Breast epithelium (tissue), 4 donors: Measurements from ENCODE around the gene MYO1D. TPM values are rescaled to one million over a fixed set of nuclear protein-coding genes. Genes with fewer than 3 reads are reported as not detected.

Experiments
- DNase-seq, 2 donors: peaks; one replicate each; pipeline ENCODE4 v3.0.0-alpha.2; 2019; ENCODE audit warnings: low spot score in 2 of 2
- H3K27ac ChIP-seq, 2 donors: fragments of 200-600 bp; sonication (generic) in 1 of 2; one replicate each; pipeline ENCODE4 v1.5.1; 2016 to 2019; ENCODE audit warnings: mild to moderate bottlenecking in 1 of 2
- H3K27me3 ChIP-seq, 2 donors: fragments of 200-600 bp; sonication (generic) in 1 of 2; one replicate each; pipeline versions ENCODE4 v1.5.1 to v1.6.0; 2017 to 2019; ENCODE audit warnings: control low read depth in 1 of 2, mild to moderate bottlenecking in 1 of 2
- H3K36me3 ChIP-seq: fragments of 200-600 bp; one replicate; pipeline ENCODE4 v1.5.1; 2019
- H3K4me1 ChIP-seq, 2 donors: fragments of 200-600 bp; sonication (generic); one replicate each; pipeline ENCODE4 v1.5.1; 2016 to 2019; ENCODE audit warnings: control low read depth in 1 of 2
- H3K4me3 ChIP-seq, 3 donors: fragments of 200-600 bp; sonication (generic); 1 replicate in 2 of 3; 2 replicates in 1 of 3; pipeline ENCODE4 v1.5.1; 2016 to 2019; ENCODE audit warnings: mild to moderate bottlenecking in 3 of 3, moderate library complexity in 2 of 3
- H3K9me3 ChIP-seq, 2 donors: fragments of 200-600 bp; sonication (generic) in 1 of 2; one replicate each; pipeline ENCODE4 v1.5.1; 2016 to 2019; ENCODE audit warnings: control low read depth in 1 of 2
- POLR2A ChIP-seq: fragments of 450-650 bp; IDR thresholded peaks from one replicate; pipeline ENCODE4 v1.6.1; 2016; ENCODE audit warnings: antibody characterized with exemption, mild to moderate bottlenecking, moderate library complexity
- POLR2AphosphoS5 ChIP-seq, 3 donors: sonication (generic); formaldehyde crosslinking; IDR thresholded peaks; one replicate each; pipeline ENCODE4 v1.6.1; 2017; ENCODE audit warnings: antibody characterized with exemption in 3 of 3
- intact Hi-C: fragments of 100-400 bp; cut with DNase I; formaldehyde crosslinking; loops from one replicate; pipeline ENCODE4 v1.15.1; 2023; ENCODE audit warnings: low total_unique reads
- total RNA-seq, 3 donors: library from RNA; depleted of rRNA; stranded (reverse); fragments of >200 nt; gene quantifications; one replicate each; pipeline ENCODE4 v1.1.0, GENCODE V29; 2016
- TF ChIP-seq, protein P1 (sequence below), 3 donors: fragments of 450-650 bp; IDR thresholded peaks; one replicate each; pipeline ENCODE4 v1.5.1; 2016 to 2017; ENCODE audit warnings: antibody characterized with exemption in 3 of 3, mild to moderate bottlenecking in 3 of 3, moderate library complexity in 3 of 3

The MYO1D gene
- total RNA-seq, 3 donors from 2014 or later, result 54.4 to 114 (median 76.7) TPM

GRCh38 chr17:32608267-32608666 lies 268.7 kb downstream of the MYO1D start:
- Histone ChIP-seq H3K27me3 (no peaks in the 10 kb centered on the region), H3K27ac (no peak overlapping the region), H3K4me1 (no peaks in the 10 kb centered on the region), H3K36me3 (no peaks in the 10 kb centered on the region), H3K4me3 (no peak overlapping the region), H3K9me3 (no peaks in the 10 kb centered on the region)
- no peak for DNase-seq
- intact Hi-C loops, result no loop called here
- TF ChIP-seq POLR2AphosphoS5 (IDR thresholded peaks at IDR 0.05) (no peak), POLR2A (no peak)
- TF ChIP-seq, protein P1, sequence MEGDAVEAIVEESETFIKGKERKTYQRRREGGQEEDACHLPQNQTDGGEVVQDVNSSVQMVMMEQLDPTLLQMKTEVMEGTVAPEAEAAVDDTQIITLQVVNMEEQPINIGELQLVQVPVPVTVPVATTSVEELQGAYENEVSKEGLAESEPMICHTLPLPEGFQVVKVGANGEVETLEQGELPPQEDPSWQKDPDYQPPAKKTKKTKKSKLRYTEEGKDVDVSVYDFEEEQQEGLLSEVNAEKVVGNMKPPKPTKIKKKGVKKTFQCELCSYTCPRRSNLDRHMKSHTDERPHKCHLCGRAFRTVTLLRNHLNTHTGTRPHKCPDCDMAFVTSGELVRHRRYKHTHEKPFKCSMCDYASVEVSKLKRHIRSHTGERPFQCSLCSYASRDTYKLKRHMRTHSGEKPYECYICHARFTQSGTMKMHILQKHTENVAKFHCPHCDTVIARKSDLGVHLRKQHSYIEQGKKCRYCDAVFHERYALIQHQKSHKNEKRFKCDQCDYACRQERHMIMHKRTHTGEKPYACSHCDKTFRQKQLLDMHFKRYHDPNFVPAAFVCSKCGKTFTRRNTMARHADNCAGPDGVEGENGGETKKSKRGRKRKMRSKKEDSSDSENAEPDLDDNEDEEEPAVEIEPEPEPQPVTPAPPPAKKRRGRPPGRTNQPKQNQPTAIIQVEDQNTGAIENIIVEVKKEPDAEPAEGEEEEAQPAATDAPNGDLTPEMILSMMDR (IDR thresholded peaks at IDR 0.05), result no peak

DNA sequence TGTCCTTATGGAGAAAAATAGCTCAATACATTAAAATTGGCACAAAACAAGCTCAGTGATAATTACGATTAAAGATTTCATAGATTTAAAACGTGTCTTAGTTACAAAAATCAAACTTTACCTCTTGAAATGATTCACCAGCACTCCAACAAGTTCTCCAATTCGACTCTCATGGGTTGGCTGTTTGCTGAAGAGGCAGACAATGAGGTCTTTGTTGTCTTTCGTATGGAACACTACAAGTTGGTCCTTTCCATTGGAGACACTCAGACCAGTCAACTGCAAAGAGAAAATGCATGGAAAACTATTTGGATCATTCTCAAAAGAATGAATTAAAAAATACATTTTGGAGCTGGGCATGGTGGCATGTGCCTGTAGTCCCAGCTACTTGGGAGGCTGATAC lies 272.0 kb downstream of the MYO1D start:
- Histone ChIP-seq H3K9me3 (no peaks in the 10 kb centered on the region), H3K4me1 (no peaks in the 10 kb centered on the region), H3K4me3 (no peak overlapping the region), H3K36me3 (no peaks in the 10 kb centered on the region), H3K27me3 (no peaks in the 10 kb centered on the region), H3K27ac (no peak overlapping the region)
- TF ChIP-seq, protein P1 (IDR thresholded peaks at IDR 0.05), result no peak
- TF ChIP-seq POLR2AphosphoS5 (IDR thresholded peaks at IDR 0.05), result no peak
- TF ChIP-seq POLR2A, result no peak
- no peak for DNase-seq
- intact Hi-C loops, result no loop called here

DNA sequence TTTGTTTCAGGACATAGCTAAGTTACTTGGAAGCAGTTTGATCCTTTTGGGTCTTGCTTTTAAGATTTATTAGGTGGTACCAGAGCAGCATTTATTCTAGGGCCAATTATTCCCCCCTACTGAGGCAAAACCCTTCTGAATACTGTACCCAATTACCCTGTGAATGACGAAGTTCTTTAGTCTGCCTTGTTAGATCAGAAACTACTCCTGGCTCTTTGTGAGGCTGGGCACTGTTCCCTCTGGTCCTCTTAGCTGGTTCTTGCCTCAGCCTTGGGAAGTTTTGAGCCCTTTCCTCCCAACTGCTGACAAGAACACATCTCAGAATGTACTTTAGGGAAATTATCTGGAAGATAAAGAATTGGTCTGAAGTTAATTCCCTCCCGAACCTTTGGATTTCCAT lies 274.5 kb downstream of the MYO1D start:
- DNase-seq, result no peak
- TF ChIP-seq, protein P1 (IDR thresholded peaks at IDR 0.05), result no peak
- no peak for TF ChIP-seq POLR2AphosphoS5 (IDR thresholded peaks at IDR 0.05)
- TF ChIP-seq POLR2A, result no peak
- Histone ChIP-seq H3K4me3 (no peak overlapping the region), H3K27ac (no peak overlapping the region), H3K4me1 (no peaks in the 10 kb centered on the region), H3K9me3 (no peaks in the 10 kb centered on the region), H3K36me3 (no peaks in the 10 kb centered on the region), H3K27me3 (no peaks in the 10 kb centered on the region)
- intact Hi-C loops, result no loop called here

DNA sequence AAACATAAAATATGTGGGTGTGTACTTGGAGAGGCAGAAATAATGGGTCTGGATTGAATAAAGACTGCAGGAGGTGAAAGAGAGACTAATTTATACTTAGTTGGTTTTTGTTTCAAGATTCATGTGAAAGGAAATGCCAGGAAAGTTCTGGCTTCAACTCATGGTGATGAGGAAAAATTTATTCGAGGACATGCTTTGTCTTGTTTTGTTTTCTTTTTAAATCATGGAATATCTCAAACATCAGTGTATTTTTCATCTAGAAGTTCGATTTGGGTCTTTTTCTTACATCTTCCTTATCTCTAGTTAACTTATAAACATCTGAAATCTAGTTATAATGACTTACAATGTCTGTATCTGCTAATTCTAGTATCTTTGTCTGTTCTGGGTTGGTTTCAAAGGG lies 275.1 kb downstream of the MYO1D start:
- no peaks in the 10 kb centered on the region for H3K27me3 ChIP-seq
- intact Hi-C loops, result no loop called here
- DNase-seq, result no peak
- H3K9me3 ChIP-seq, result no peaks in the 10 kb centered on the region
- no peaks in the 10 kb centered on the region for H3K36me3 ChIP-seq
- no peak overlapping the region for H3K27ac ChIP-seq
- TF ChIP-seq, protein P1 (IDR thresholded peaks at IDR 0.05), result no peak
- TF ChIP-seq POLR2A, result no peak
- no peak for TF ChIP-seq POLR2AphosphoS5 (IDR thresholded peaks at IDR 0.05)
- H3K4me1 ChIP-seq, result no peaks in the 10 kb centered on the region
- no peak overlapping the region for H3K4me3 ChIP-seq

DNA sequence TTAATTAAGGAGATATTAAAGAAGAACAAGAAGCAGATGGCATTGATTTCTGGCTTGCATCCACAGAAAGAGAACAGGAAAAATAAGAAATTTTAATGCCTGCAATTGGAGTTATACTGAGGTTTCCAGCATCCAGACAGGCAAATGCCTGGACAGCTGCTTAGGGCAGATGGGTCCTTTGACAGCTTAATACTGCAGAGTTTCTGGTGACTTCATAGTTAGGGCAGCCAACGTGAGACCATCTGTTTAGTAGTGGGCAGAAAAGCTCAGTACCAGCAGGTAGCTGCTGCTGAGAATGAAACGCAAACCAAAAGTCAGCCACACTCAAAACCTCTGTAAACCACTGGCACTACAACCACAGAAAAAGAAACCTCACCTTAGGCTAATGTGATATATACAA lies 280.3 kb downstream of the MYO1D start:
- Histone ChIP-seq H3K27ac (no peak overlapping the region), H3K9me3 (no peaks in the 10 kb centered on the region), H3K27me3 (no peaks in the 10 kb centered on the region), H3K4me1 (no peaks in the 10 kb centered on the region), H3K4me3 (no peak overlapping the region), H3K36me3 (no peaks in the 10 kb centered on the region)
- no peak for DNase-seq
- TF ChIP-seq, protein P1 (IDR thresholded peaks at IDR 0.05), result no peak
- TF ChIP-seq POLR2AphosphoS5 (IDR thresholded peaks at IDR 0.05), result no peak
- intact Hi-C loops, result no loop called here
